GM18858 (cell line): ENCODE data around the gene CA9.
"Not testable (repeated sequence)": the region's sequence is repeated elsewhere in the genome, so short reads cannot be mapped to it uniquely, and the experiment has no call there.

Experiments used
- ATAC-seq: cut with Tn5 transposase; IDR thresholded peaks from one replicate; pipeline ENCODE4 v1.9.1; 2021; ENCODE audit not compliant: unreplicated experiment

Gene CA9

GRCh38 chr9:35673132-35674024 is at the start of gene CA9:
CA9 (plus strand) TSS chr9:35673928; CDS start chr9:35673960, 32 bp downstream.
- ATAC-seq: no peak

DNA sequence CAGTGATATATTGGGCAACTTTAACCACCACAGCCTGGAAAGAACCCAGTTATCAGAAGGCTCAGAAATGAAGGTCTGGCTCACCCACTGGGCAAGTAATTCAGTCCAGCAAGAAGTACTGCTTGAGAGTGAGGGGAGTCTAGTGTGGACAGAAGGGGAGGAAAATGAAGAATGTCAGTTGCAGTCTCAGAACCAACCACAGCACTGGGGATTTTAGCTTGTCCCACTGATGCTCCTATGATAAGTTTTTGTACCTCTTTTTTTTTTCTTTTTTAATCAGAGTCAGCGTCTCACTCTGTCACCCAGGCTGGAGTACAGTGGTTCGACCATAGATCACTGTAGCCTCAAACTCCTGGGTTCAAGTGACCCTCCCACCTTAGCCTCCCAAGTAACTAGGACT is 46.2 kb upstream of the CA9 start:
- ATAC-seq: no peak

- ATAC-seq: no peak
Measured at GRCh38 chr9:35628389-35628991, 45.2 kb upstream of the CA9 start.

DNA sequence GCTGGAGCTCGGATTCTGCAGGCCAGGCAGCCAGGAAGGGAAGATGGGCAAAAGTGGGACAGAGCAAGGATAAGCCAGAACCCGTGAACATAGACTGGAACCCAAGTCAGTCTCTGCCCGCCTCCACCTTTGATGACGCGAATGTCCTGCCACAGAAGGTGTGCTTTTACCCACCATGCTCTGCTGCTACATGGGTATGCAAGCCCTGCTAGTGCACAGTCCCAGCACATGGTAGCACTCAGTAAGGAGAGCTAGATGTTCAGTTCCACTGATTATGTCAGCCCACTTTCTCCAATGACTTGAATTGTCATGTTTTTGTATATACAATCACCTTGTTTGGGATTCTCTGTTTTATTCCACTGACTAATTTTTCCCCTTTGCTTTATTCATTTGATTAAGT is 44.1 kb upstream of the CA9 start:
- no peak for ATAC-seq

GRCh38 chr9:35635730-35636129 is 38.0 kb upstream of the CA9 start:
- ATAC-seq: no peak

DNA sequence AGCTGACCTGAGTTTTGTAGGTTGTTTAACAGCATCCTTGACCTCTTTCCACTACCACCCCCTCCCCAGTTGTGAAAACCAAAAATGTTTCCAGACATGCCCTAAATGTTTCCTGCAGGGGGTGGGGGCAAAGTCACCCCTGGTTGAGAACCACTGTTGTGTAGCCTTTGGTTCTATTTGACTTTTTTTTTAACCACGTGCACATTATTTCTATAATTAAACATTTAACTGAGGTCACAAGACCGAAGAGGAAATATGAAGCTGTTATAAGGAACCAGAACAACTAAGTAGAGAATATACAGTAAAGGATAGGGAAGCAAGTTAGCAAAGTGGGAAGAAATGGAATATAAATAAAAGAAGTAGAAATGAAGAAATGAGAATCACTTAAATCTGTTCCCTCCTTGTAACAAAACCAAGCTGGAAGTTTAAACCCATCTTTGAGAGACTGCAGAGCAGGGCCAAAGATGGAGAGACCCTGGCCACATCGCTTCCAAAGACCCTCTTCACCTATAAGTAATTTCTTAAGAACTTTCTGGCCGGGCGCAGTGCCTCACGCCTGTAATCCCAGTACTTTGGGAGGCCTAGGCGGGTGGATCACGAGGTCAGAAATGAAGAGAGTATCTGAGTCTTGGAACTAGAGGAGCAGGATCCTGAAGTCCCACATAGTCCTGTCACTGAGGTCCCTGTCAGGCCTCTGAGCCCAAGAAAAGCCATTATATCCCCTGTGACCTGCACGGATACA is 37.4 kb upstream of the CA9 start:
- ATAC-seq: no peak

GRCh38 chr9:35636877-35637246 is 36.9 kb upstream of the CA9 start:
- ATAC-seq: not testable (repeated sequence)

- ATAC-seq: not testable (repeated sequence)
Measured at GRCh38 chr9:35637427-35637955, 36.2 kb upstream of the CA9 start.

DNA sequence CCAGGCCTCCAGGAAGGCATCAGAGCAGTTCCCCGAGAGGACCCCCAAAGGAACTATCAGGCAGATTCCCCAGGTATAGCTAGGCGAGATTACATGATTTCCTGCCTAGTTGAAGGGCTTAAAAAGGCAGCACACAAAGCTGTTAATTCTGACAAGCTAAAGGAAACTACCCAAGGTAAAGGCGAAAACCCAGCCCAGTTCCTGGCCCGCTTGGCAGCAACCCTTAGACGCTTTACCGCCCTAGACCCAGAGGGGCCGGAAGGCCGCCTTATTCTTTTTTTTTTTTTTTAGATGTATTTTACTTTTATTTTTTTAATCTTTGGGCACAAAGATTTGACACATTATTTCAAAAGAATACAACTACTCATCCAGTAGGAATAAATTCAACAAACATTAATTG is 35.0 kb upstream of the CA9 start:
- not testable (repeated sequence) for ATAC-seq

DNA sequence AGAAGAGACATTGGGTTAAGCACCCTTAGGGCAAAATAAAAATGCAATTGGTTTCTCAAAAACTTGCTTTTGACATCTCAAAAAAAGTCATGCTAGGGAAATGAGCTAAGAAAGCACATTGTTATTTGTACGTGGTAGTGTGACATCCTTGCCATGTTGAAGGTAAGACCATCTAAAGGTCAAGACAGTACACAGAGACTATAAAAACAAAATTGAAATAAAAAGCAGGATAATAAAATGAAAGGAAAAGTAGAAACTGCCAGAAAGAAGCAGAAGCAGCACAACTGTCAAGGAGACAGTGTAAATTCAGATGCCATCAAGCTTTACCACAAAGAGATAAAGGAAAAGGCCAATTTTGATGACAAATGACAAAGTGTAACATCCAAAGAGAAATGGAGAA is 34.5 kb upstream of the CA9 start:
- ATAC-seq: not testable (repeated sequence)

GRCh38 chr9:35639631-35640030 is 34.1 kb upstream of the CA9 start:
- no peak for ATAC-seq

DNA sequence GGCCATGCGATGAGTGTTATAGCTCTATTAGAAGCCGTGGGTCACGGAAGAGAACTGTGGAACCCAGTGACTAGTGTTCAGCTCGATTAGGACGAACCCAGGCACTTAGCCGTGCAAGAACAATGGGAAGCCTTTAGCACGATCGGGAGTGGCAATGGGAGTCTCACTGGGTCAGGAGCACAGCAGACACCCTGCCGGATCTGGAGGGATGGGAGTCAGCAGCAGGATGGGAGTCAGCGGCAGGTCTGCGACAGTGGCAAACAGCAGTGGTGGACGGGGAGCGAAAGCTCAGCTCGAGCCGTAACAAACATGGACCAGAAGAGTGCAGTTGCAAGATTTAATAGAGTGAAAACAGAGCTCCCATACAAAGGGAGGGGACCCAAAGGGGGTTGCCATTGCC is 33.3 kb upstream of the CA9 start:
- ATAC-seq: not testable (repeated sequence)

GRCh38 chr9:35641478-35641877 is 32.2 kb upstream of the CA9 start:
- ATAC-seq: not testable (repeated sequence)

- no peak for ATAC-seq
Measured at GRCh38 chr9:35643046-35643445, 30.7 kb upstream of the CA9 start.

DNA sequence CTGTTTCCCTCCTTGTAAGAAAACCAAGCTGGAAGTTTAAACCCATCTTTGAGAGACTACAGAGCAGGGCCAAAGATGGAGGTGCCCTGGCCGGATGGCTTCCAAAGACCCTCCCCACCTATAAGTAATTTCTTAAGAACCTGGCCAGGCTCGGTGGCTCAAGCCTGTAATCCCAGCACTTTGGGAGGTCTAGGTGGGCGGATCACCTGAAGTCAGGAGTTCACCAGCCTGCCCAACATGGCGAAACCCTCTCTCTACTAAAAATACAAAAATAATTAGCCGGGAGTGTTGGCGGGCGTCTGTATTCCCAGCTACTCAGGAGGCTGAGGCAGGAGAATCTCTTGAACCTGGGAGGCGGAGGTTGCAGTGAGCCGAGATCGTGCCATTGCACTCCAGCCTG is 28.0 kb upstream of the CA9 start:
- ATAC-seq: not testable (repeated sequence)

GRCh38 chr9:35646153-35646532 is 27.6 kb upstream of the CA9 start:
- ATAC-seq: peak; percentile 9

- peak; percentile 67 for ATAC-seq
Measured at GRCh38 chr9:35646533-35647265, 27.0 kb upstream of the CA9 start.

DNA sequence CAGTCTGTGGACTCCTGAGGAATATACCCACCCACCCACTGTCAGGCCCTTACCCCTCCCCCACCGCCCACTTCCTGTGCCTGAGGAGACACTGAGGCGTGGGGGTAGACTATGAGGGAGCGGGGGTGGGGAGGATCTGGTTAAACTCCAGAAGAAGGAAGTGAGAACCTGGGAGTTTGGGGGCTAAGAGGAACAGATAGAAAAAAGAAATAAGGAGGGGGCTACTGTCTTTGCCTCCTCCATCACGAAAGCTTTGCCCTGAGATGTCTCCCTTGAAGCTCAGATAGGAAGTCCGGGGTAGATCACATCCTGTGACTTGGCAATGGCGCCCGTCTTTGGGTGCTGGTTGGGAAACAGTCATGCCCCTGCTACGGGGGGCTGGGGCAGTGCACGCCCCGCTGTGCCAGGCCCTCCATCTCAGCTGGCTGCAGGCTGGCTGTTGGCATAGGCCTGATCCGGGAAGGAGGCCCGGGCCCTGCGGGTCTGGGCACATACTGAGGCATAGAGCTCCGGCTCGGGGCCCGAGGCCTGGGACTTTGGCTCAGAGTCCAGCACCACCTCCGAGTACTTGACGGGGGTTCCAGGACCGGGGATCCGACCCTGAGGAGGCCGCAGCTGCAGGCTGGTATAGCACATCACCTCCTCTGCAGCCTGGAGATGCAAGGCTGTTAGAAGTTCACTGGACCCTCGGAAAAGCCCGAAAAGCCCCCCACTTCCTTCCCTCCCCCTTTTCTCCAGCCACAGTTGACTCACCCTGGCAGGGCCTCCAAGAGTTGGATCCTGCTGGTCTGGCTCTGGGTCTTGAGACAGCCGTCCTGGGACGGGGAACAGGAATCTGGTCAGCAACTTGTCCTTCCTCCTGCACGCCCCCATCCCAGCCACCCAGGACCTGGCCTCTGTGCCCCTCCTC is 24.0 kb upstream of the CA9 start:
- no peak for ATAC-seq

GRCh38 chr9:35650341-35651158 is 23.2 kb upstream of the CA9 start, which contains the start of gene SIT1:
SIT1 (minus strand) TSS chr9:35650931; CDS start chr9:35650853, 78 bp downstream.
- no peak for ATAC-seq
